ENCODE measurements around the gene ELL. TPM values are rescaled to one million over a fixed set of nuclear protein-coding genes. Genes with fewer than 3 reads are reported as not detected.
A peak's percentile ranks its signal among the peaks of the same experiment; 100 is the strongest.

The ELL gene
- total and polyA plus RNA-seq, 2 donors = 6.8 to 14.3 TPM

GRCh38 chr19:18443406-18443805 lies 78.5 kb downstream of the ELL start:
- no peak for DNase-seq (ENCODE audit: low read depth in 6 of 9, low spot score in 9 of 9)
- Histone ChIP-seq H3K4me1 (ENCODE audit: control insufficient read depth in 2 of 2, insufficient read depth in 2 of 2, low read length in 2 of 2) (peaks cover 0 to 17% of the 10 kb centered on the region in 2 donors), H3K9me3 (ENCODE audit: control insufficient read depth in 2 of 2, insufficient read depth in 1 of 2, low read length in 1 of 2) (no peaks in the 10 kb centered on the region), H3K4me3 (ENCODE audit: low read length in 2 of 2) (no peak overlapping the region), H3K36me3 (ENCODE audit: control insufficient read depth in 2 of 2, insufficient read depth in 2 of 2, low read length in 1 of 2) (peaks cover 46 to 52% of the 10 kb centered on the region in 2 donors), H3K27me3 (ENCODE audit: control insufficient read depth in 2 of 2, insufficient read depth in 1 of 2, low read length in 1 of 2) (peaks cover 0 to 10% of the 10 kb centered on the region in 2 donors), H3K27ac (ENCODE audit: low read depth in 1 of 2, low read length in 1 of 2) (no peak overlapping the region)
- WGBS = 96% methylated on average over 6 of the region's 6 CpGs

- Histone ChIP-seq H3K27ac (ENCODE audit: low read depth in 1 of 2, low read length in 1 of 2) (no peak overlapping the region), H3K4me3 (ENCODE audit: low read length in 2 of 2) (no peak overlapping the region), H3K9me3 (ENCODE audit: control insufficient read depth in 2 of 2, insufficient read depth in 1 of 2, low read length in 1 of 2) (no peaks in the 10 kb centered on the region), H3K27me3 (ENCODE audit: control insufficient read depth in 2 of 2, insufficient read depth in 1 of 2, low read length in 1 of 2) (peaks cover 3 to 14% of the 10 kb centered on the region in 2 donors), H3K36me3 (ENCODE audit: control insufficient read depth in 2 of 2, insufficient read depth in 2 of 2, low read length in 1 of 2) (peaks cover 41 to 47% of the 10 kb centered on the region in 2 donors), H3K4me1 (ENCODE audit: control insufficient read depth in 2 of 2, insufficient read depth in 2 of 2, low read length in 2 of 2) (peaks cover 0 to 21% of the 10 kb centered on the region in 2 donors)
- no peak for DNase-seq (ENCODE audit: low read depth in 6 of 9, low spot score in 9 of 9)
- 96% methylated on average over 12 of the region's 12 CpGs for WGBS
Measured at GRCh38 chr19:18442941-18443340, 78.9 kb downstream of the ELL start.

DNA sequence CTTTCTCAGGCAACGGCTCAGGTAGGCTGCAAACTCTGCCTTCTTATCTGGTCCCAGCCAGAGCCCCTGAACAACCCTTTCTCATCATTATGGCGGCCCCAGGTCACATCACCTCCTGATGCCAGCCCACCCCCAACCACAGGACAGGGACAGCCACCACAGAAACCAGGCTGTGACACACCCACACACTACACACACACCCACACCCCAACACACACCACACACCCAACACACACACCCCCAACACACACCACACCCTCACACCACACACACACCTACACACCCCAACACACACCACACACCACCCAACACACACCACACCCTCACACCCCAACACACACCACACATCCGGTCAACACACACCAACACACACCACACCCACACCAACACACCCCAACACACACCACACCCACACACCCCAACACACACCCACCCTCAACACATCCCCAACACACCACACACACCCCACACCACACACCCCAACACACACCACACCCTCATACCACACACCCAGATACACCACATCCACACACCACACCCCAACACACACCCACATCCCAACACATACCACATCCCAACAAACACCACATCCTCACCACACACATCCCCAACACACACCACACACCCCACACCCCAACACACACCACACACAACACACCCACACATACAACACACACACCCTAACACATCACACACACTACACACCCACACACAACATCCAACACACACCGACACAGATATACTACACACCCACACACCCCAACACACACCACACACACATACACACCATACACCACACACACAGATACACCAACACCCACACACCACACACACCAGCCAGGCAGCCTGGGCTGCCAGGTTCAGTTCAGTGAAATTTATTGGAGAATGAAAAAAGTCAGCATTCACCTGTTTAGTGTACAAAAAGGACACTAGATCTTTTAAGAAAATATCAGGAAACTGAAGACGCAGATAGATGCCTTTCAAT lies 79.8 kb downstream of the ELL start:
- H3K4me3 ChIP-seq (ENCODE audit: low read length in 2 of 2) = no peak overlapping the region
- H3K27me3 ChIP-seq (ENCODE audit: control insufficient read depth in 2 of 2, insufficient read depth in 1 of 2, low read length in 1 of 2) = peaks cover 11 to 21% of the 10 kb centered on the region in 2 donors
- H3K4me1 ChIP-seq (ENCODE audit: control insufficient read depth in 2 of 2, insufficient read depth in 2 of 2, low read length in 2 of 2) = peaks cover 4 to 25% of the 10 kb centered on the region in 2 donors
- no peak for DNase-seq (ENCODE audit: low read depth in 6 of 9, low spot score in 9 of 9)
- H3K9me3 ChIP-seq (ENCODE audit: control insufficient read depth in 2 of 2, insufficient read depth in 1 of 2, low read length in 1 of 2) = no peaks in the 10 kb centered on the region
- no peak overlapping the region for H3K27ac ChIP-seq (ENCODE audit: low read depth in 1 of 2, low read length in 1 of 2)
- 87% methylated on average over 5 of the region's 5 CpGs for WGBS
- H3K36me3 ChIP-seq (ENCODE audit: control insufficient read depth in 2 of 2, insufficient read depth in 2 of 2, low read length in 1 of 2) = peaks cover 41 to 42% of the 10 kb centered on the region in 2 donors

DNA sequence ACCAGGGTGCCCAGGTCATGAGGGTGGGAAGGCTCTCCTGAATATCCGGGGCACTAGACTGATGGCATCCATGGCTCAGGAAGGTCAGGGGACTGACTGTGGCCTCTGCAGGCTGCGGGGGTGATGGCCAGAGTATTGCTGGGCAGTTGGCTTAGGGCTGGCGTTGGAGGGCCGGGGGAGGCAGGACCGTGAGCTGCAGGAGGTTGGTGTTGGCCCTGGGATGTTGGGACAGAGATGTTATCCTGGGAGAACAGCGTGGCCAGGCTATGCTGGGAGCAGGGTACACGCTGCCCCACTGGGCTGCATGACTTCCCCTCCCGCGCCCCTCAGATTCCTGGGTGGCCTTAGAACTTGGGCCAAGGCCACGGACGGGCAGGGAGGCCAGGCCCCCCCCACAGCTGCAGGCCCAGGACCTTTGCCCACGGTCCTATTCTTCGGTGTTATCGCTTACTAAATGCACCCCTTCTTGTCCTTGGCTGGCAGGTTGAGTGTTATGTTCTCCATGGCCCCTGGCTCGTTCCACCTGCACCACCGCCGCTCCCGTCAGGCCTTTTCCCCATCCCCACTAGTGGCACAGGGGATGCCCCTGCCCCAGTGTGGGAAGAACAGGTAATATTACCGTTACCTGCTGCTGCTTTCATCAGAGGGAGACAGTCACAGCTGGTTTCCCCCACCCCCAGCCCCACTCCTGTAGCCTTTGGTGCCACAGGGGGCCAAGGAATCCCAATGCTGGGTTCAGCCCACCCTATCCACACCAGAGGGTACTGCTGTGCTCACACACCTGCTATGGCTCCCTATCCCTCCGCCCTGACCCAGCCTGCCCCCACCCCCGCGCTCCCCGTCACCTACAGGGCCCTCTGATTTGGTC lies 80.7 kb downstream of the ELL start:
- peaks cover 11 to 29% of the 10 kb centered on the region in 2 donors for H3K27me3 ChIP-seq (ENCODE audit: control insufficient read depth in 2 of 2, insufficient read depth in 1 of 2, low read length in 1 of 2)
- peaks cover 32% of the 10 kb centered on the region in 2 donors for H3K36me3 ChIP-seq (ENCODE audit: control insufficient read depth in 2 of 2, insufficient read depth in 2 of 2, low read length in 1 of 2)
- peaks cover 11 to 34% of the 10 kb centered on the region in 2 donors for H3K4me1 ChIP-seq (ENCODE audit: control insufficient read depth in 2 of 2, insufficient read depth in 2 of 2, low read length in 2 of 2)
- no peak for DNase-seq (ENCODE audit: low read depth in 6 of 9, low spot score in 9 of 9)
- H3K27ac ChIP-seq (ENCODE audit: low read depth in 1 of 2, low read length in 1 of 2) = no peak overlapping the region
- no peak overlapping the region for H3K4me3 ChIP-seq (ENCODE audit: low read length in 2 of 2)
- 95% methylated on average over 23 of the region's 23 CpGs for WGBS
- H3K9me3 ChIP-seq (ENCODE audit: control insufficient read depth in 2 of 2, insufficient read depth in 1 of 2, low read length in 1 of 2) = peaks cover 0 to 8% of the 10 kb centered on the region in 2 donors

GRCh38 chr19:18440415-18440877 lies 81.4 kb downstream of the ELL start:
- H3K27ac ChIP-seq (ENCODE audit: low read depth in 1 of 2, low read length in 1 of 2) = no peak overlapping the region
- DNase-seq (ENCODE audit: low read depth in 6 of 9, low spot score in 9 of 9) = peak in 1 of 9 donors; percentile 41
- 57% methylated on average over 11 of the region's 11 CpGs for WGBS

DNA sequence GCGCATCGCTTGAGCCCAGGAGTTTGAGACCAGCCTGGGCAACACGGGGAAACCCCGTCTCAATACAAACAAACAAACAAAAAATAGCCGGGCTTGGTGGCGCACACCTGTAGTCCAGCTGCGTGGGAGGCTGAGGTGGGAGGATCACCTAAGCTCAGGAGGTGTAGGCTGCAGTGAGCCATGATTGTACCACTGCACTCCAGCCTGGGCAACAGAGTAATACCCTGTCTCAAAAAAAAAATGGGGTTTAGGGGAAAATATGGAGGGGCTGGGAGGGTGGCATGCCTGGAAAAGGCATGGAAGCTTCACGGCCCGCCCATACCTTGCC lies 82.0 kb downstream of the ELL start:
- DNase-seq (ENCODE audit: low read depth in 6 of 9, low spot score in 9 of 9) = no peak
- Histone ChIP-seq H3K9me3 (ENCODE audit: control insufficient read depth in 2 of 2, insufficient read depth in 1 of 2, low read length in 1 of 2) (peaks cover 0 to 8% of the 10 kb centered on the region in 2 donors), H3K27ac (ENCODE audit: low read depth in 1 of 2, low read length in 1 of 2) (no peak overlapping the region), H3K36me3 (ENCODE audit: control insufficient read depth in 2 of 2, insufficient read depth in 2 of 2, low read length in 1 of 2) (peaks cover 20 to 21% of the 10 kb centered on the region in 2 donors), H3K4me3 (ENCODE audit: low read length in 2 of 2) (no peak overlapping the region), H3K4me1 (ENCODE audit: control insufficient read depth in 2 of 2, insufficient read depth in 2 of 2, low read length in 2 of 2) (peaks cover 11 to 35% of the 10 kb centered on the region in 2 donors), H3K27me3 (ENCODE audit: control insufficient read depth in 2 of 2, insufficient read depth in 1 of 2, low read length in 1 of 2) (peaks cover 11 to 29% of the 10 kb centered on the region in 2 donors)
- 95% methylated on average over 9 of the region's 9 CpGs for WGBS

More at GRCh38 chr19:18440415-18440877, 81.4 kb downstream of the ELL start:
- Histone ChIP-seq H3K9me3 (ENCODE audit: control insufficient read depth in 2 of 2, insufficient read depth in 1 of 2, low read length in 1 of 2) (peaks cover 0 to 8% of the 10 kb centered on the region in 2 donors), H3K36me3 (ENCODE audit: control insufficient read depth in 2 of 2, insufficient read depth in 2 of 2, low read length in 1 of 2) (peaks cover 25% of the 10 kb centered on the region in 2 donors), H3K4me1 (ENCODE audit: control insufficient read depth in 2 of 2, insufficient read depth in 2 of 2, low read length in 2 of 2) (peaks cover 11 to 35% of the 10 kb centered on the region in 2 donors), H3K4me3 (ENCODE audit: low read length in 2 of 2) (no peak overlapping the region), H3K27me3 (ENCODE audit: control insufficient read depth in 2 of 2, insufficient read depth in 1 of 2, low read length in 1 of 2) (peaks cover 11 to 29% of the 10 kb centered on the region in 2 donors)

DNA sequence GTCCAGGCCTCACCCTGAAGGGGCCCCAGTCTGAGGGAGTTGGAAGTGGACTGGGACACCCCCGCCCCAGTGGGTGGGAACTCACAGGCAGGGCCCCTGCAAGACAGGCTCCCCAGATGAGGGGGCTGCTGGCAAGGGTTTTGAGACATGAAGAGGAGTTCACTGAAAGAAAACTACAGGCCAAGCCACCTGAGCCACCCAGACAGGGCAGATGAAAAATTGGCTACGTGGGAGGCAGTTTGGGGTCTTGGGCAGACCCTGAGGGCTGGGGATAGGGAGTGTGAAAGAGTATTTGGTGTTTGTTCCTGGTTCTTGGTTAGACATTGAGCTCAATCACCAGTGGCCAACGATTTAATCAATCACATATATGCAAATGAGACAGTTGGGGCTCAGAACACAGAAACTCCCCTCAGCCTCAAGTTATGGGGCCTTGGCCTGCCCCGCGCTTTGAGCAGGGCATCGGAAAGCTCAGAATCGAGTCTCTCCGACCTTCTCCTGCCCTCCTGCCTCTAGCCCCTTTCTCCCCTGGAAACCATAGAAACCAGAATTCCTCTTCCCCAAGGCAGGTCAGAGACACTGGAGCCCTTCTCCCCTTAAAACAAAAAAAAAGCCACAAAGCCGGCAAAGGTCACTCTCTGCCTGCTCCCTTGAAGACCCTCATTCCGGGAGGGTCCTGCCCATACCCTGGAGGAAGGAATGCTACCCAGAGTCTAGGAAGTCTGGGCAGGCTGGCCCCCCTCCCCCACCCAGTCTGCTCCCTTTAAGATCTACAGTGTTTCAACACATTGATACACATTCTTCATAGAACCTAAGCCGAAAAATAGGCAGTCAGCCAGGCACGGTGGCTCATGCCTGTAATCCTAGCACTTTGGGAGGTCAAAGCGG lies 82.6 kb downstream of the ELL start:
- 85% methylated on average over 13 of the region's 13 CpGs for WGBS
- DNase-seq (ENCODE audit: low read depth in 6 of 9, low spot score in 9 of 9) = no peak
- Histone ChIP-seq H3K27me3 (ENCODE audit: control insufficient read depth in 2 of 2, insufficient read depth in 1 of 2, low read length in 1 of 2) (peaks cover 11 to 29% of the 10 kb centered on the region in 2 donors), H3K4me1 (ENCODE audit: control insufficient read depth in 2 of 2, insufficient read depth in 2 of 2, low read length in 2 of 2) (peaks cover 11 to 36% of the 10 kb centered on the region in 2 donors), H3K4me3 (ENCODE audit: low read length in 2 of 2) (no peak overlapping the region), H3K9me3 (ENCODE audit: control insufficient read depth in 2 of 2, insufficient read depth in 1 of 2, low read length in 1 of 2) (peaks cover 0 to 8% of the 10 kb centered on the region in 2 donors), H3K27ac (ENCODE audit: low read depth in 1 of 2, low read length in 1 of 2) (peak overlapping the region in 1 of 2 donors; percentile 62), H3K36me3 (ENCODE audit: control insufficient read depth in 2 of 2, insufficient read depth in 2 of 2, low read length in 1 of 2) (peaks cover 15 to 19% of the 10 kb centered on the region in 2 donors)

GRCh38 chr19:18438331-18439024 lies 83.4 kb downstream of the ELL start:
- H3K4me3 ChIP-seq (ENCODE audit: low read length in 2 of 2) = peak overlapping the region in 1 of 2 donors; percentile 59
- H3K9me3 ChIP-seq (ENCODE audit: control insufficient read depth in 2 of 2, insufficient read depth in 1 of 2, low read length in 1 of 2) = peaks cover 0 to 8% of the 10 kb centered on the region in 2 donors
- no peak for DNase-seq (ENCODE audit: low read depth in 6 of 9, low spot score in 9 of 9)
- H3K36me3 ChIP-seq (ENCODE audit: control insufficient read depth in 2 of 2, insufficient read depth in 2 of 2, low read length in 1 of 2) = peaks cover 7 to 16% of the 10 kb centered on the region in 2 donors
- H3K4me1 ChIP-seq (ENCODE audit: control insufficient read depth in 2 of 2, insufficient read depth in 2 of 2, low read length in 2 of 2) = peaks cover 11 to 39% of the 10 kb centered on the region in 2 donors
- 51% methylated on average over 23 of the region's 24 CpGs for WGBS
- H3K27me3 ChIP-seq (ENCODE audit: control insufficient read depth in 2 of 2, insufficient read depth in 1 of 2, low read length in 1 of 2) = peaks cover 11 to 29% of the 10 kb centered on the region in 2 donors
- H3K27ac ChIP-seq (ENCODE audit: low read depth in 1 of 2, low read length in 1 of 2) = peak overlapping the region in 1 of 2 donors; percentile 67
